Stimulated activated CD8-positive, alpha-beta memory T cell treated with anti-CD3 and anti-CD28 coated beads, Interleukin-15, amount 100 ng/mL, for 4 hours (primary cell): ENCODE data around the gene COX6A2.

Experiments
- DNase-seq, 2 donors: peaks; one replicate each; pipeline ENCODE4 v3.0.0-alpha.2; 2020; ENCODE audit warnings: low read depth in 2 of 2

The COX6A2 gene

GRCh38 chr16:31410082-31410481 is 18.1 kb downstream of the COX6A2 start:
- no peak for DNase-seq

DNA sequence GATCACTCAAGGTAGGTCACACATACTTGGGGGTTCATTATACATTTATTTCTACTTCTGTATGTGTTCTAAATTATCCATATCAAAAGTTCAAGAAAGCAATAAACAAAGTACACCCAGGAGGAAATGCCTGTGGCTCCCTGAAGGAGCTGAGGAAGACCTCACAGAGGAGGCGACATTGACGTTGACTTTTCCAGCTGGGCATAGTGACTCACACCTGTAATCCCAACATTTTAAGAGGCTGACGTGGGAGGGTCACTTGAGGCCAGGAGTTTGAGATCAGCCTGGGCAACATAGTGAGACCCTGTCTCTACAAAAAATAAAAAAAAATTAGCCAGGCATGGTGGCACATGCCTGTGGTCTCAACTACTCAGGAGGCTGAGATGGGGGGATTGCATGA is 18.7 kb downstream of the COX6A2 start:
- no peak for DNase-seq

- DNase-seq = no peak
Measured at GRCh38 chr16:31407406-31407805, 20.8 kb downstream of the COX6A2 start.

- no peak for DNase-seq
Measured at GRCh38 chr16:31404353-31405064, 23.7 kb downstream of the COX6A2 start.

- DNase-seq = no peak
Measured at GRCh38 chr16:31403590-31404352, 24.4 kb downstream of the COX6A2 start.

GRCh38 chr16:31402687-31403086 is 25.5 kb downstream of the COX6A2 start:
- DNase-seq = no peak

- DNase-seq = no peak
Measured at GRCh38 chr16:31401436-31401835, 26.7 kb downstream of the COX6A2 start.

GRCh38 chr16:31400191-31400590 is 28.0 kb downstream of the COX6A2 start:
- DNase-seq = peak in 1 of 2 donors; percentile 13

DNA sequence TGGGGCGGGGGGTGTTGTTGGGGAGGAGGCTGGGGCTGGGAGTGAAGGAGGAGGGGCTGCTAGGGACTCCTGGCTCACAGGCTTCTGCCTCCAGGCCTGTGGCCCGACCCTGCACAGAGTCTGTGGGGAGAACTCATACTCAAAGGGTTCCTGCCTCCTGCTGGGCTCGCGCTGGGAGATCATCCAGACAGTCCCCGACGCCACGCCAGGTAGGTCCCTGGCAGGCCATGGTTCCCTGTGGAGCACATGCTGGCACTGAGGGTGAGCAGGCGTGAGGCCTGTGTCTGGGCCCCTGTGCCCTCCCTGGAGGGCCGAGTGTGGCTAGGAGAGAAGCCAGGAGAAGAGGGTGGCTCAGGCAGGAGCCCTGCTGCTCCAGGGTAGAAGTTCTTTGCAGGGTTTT is 30.5 kb downstream of the COX6A2 start:
- DNase-seq = no peak

- DNase-seq = no peak
Measured at GRCh38 chr16:31397096-31397660, 31.0 kb downstream of the COX6A2 start.

DNA sequence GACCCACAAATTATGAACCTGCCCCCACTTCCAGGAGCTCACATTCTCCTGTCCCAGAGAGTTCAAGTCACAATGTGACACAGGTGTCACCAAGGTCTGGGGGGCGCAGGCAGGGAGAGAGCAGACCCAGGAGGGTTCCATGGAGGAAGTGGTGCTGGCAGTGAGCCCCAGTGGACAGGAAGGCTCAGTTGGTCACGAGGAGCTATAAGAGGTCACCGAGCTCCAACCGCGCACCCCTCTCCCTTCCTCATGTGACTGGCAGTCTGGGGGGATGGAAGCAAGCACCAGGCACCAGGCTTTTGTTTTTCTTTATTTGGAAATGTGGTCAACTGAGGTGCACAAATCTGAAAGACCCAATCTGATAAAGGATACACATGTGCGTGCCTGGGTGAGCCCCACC is 32.5 kb downstream of the COX6A2 start:
- DNase-seq = no peak

DNA sequence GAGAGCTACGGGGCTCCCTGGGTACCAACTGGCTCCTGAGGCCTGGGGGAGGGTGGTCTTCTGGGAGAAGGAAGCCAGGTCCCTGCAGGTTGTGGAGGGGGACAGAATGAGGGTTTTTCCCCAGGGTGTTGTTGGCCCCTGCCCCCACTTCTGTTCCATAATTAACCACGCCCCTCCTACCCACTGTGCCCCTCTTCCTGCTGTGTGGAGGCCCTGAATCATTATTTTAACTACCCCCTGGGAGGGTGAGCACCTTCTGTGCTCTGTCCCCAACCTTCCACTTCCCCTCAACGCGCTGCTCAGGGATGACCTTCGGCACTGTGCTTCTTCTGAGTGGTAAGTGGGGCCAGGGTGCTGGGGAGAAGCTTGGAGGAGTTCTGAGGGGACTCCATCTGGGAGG is 35.1 kb downstream of the COX6A2 start, which contains the start of gene ITGAD:
ITGAD (plus strand) TSS at position 280 of the 400 bp plus-strand sequence; CDS start at position 306, 26 bp downstream.
- DNase-seq = no peak

DNA sequence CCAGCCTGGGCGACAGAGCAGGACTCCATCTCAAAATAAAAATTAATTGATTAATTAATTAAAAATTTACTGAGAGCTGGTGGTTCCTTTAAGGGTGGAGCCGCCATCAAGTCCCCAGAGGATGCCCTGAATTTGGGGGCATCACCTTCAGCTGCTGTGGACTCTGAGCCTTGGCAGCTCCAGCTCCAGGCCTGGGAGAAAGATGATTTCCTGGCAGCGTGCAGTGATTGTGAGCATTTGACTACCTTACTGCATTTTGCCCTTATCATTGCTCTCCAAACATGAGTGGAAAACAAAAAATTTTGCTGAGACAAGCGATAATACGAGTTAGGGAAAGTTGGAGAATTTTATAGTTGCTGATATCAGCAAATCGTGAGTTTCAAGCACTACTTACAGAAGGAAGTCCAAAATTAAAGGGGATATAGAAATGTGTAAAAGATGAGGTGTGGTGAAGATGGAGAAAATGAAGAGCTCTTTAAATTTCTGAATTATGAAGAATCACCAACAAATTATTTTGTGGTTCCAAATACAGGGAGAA is 37.6 kb downstream of the COX6A2 start:
- no peak for DNase-seq

DNA sequence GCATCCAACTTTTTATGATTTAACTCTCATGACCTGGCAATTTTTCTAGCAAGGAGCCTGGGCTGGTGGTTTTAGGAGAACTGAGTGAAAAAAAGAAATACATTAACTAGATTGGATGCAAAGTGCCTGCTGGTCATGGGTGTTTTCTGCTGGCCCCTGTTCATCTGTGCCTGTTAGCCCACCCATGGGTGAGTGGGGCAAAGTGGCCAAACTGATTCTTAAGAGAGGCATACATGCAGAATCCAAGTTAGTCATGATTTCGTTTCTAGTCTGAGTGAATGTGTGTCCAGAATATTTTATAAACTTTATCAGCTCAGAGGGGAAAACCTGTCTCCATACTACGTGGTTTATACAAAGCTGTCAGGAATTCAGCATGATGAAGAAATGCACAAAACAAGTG is 39.6 kb downstream of the COX6A2 start:
- DNase-seq = no peak

GRCh38 chr16:31386157-31386984 is 41.8 kb downstream of the COX6A2 start:
- no peak for DNase-seq

DNA sequence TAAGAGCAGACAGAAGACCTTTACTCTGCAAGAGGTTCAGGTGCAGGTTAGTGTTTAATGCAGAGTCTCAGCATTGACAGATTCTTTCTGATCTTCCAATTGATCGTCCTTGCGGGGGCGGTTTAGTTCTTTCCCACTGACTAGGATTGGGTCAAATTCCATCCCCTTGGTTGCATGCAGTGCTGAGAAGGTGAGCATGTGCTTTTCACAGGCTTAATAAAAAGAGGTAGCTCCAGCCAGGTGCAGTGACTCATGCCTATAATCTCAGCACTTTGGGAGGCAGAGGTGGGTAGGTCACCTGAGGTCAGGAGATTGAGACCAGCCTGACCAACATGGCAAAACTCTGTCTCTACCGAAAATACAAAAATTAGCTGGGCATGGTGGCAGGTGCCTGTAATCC is 42.5 kb downstream of the COX6A2 start:
- DNase-seq = no peak

DNA sequence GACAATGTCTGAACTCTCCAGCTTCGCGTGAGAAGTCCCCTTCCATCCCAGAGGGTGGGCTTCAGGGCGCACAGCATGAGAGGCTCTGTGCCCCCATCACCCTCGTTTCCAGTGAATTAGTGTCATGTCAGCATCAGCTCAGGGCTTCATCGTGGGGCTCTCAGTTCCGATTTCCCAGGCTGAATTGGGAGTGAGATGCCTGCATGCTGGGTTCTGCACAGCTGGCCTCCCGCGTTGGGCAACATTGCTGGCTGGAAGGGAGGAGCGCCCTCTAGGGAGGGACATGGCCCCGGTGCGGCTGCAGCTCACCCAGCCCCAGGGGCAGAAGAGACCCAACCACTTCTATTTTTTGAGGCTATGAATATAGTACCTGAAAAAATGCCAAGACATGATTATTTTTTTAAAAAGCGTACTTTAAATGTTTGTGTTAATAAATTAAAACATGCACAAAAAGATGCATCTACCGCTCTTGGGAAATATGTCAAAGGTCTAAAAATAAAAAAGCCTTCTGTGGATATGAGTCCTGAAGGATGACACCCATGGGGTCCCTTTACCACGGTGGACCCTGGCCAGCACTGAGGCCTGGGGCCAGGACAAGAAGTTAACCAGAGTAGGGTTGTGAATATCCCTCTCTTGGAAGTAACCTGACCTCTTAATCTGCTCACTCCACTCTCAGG is 45.5 kb downstream of the COX6A2 start:
- peak; percentile 28 to 33 for DNase-seq

DNA sequence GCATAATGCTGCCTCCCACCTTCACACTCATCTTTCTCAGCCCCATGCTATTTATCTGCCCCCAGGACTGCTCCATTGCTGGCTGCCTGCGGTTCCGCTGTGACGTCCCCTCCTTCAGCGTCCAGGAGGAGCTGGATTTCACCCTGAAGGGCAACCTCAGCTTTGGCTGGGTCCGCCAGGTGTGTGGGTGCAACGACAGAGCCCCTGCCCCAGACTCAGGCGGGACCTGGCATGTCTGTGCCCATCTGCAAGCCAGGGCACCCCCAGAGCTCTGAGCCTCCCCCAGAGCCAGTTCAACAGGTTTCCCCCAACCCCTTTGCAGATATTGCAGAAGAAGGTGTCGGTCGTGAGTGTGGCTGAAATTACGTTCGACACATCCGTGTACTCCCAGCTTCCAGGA is 48.0 kb downstream of the COX6A2 start:
- DNase-seq = no peak
